LHCN-M2 (cell line): ENCODE measurements around the gene MBNL1. TPM values are rescaled to one million over a fixed set of nuclear protein-coding genes. Genes with fewer than 3 reads are reported as not detected.
"Not testable (repeated sequence)": the region's sequence is repeated elsewhere in the genome, so short reads cannot be mapped to it uniquely, and the experiment has no call there.

ENCODE experiments used
- DNase-seq: peaks from one replicate; pipeline ENCODE4 v3.0.0-alpha.2; 2012; ENCODE audit warnings: low read depth
- total RNA-seq: library from RNA; depleted of rRNA; stranded (reverse); fragments of >200 nt; gene quantifications from 2 replicates; pipeline ENCODE4 v1.2.3, GENCODE V29; 2014

The MBNL1 gene
- total RNA-seq, 1 experiment from 2014 or later: 149 TPM

GRCh38 chr3:152318512-152318911 lies 49.8 kb downstream of the MBNL1 start:
- DNase-seq: peak; percentile 36

GRCh38 chr3:152319256-152319655 lies 50.5 kb downstream of the MBNL1 start:
- no peak for DNase-seq

- DNase-seq: no peak
Observed at GRCh38 chr3:152319831-152320617, 51.3 kb downstream of the MBNL1 start.

- DNase-seq: no peak
Observed at GRCh38 chr3:152321200-152321954, 52.6 kb downstream of the MBNL1 start.

GRCh38 chr3:152321955-152322377 lies 53.2 kb downstream of the MBNL1 start:
- no peak for DNase-seq

GRCh38 chr3:152322756-152323155 lies 54.0 kb downstream of the MBNL1 start:
- no peak for DNase-seq

GRCh38 chr3:152323834-152324233 lies 55.1 kb downstream of the MBNL1 start:
- no peak for DNase-seq

- no peak for DNase-seq
Observed at GRCh38 chr3:152325136-152325535, 56.4 kb downstream of the MBNL1 start.

- no peak for DNase-seq
Observed at GRCh38 chr3:152327203-152327602, 58.5 kb downstream of the MBNL1 start.

GRCh38 chr3:152328841-152329240 lies 60.1 kb downstream of the MBNL1 start:
- peak; percentile 89 for DNase-seq

GRCh38 chr3:152330559-152330958 lies 61.8 kb downstream of the MBNL1 start:
- DNase-seq: no peak

GRCh38 chr3:152331018-152331541 lies 62.4 kb downstream of the MBNL1 start:
- peak; percentile 88 for DNase-seq

- DNase-seq: no peak
Observed at GRCh38 chr3:152331998-152332397, 63.3 kb downstream of the MBNL1 start.

GRCh38 chr3:152333928-152334327 lies 65.2 kb downstream of the MBNL1 start:
- no peak for DNase-seq

GRCh38 chr3:152334761-152335160 lies 66.0 kb downstream of the MBNL1 start:
- DNase-seq: no peak

GRCh38 chr3:152335273-152335672 lies 66.5 kb downstream of the MBNL1 start:
- no peak for DNase-seq

- DNase-seq: not testable (repeated sequence)
Observed at GRCh38 chr3:152337337-152337736, 68.6 kb downstream of the MBNL1 start.

- no peak for DNase-seq
Observed at GRCh38 chr3:152338159-152338720, 69.5 kb downstream of the MBNL1 start.

GRCh38 chr3:152339881-152340505 lies 71.3 kb downstream of the MBNL1 start:
- DNase-seq: no peak

GRCh38 chr3:152345233-152345632 lies 76.5 kb downstream of the MBNL1 start:
- DNase-seq: no peak

GRCh38 chr3:152346058-152346457 lies 77.3 kb downstream of the MBNL1 start:
- DNase-seq: no peak

- DNase-seq: no peak
Observed at GRCh38 chr3:152346740-152347139, 78.0 kb downstream of the MBNL1 start.
